ENCODE results near the gene PDE1C. TPM values are rescaled to one million over a fixed set of nuclear protein-coding genes. Genes with fewer than 3 reads are reported as not detected.

The PDE1C gene
- total RNA-seq, 2 experiments from 2014 or later: not detected

DNA sequence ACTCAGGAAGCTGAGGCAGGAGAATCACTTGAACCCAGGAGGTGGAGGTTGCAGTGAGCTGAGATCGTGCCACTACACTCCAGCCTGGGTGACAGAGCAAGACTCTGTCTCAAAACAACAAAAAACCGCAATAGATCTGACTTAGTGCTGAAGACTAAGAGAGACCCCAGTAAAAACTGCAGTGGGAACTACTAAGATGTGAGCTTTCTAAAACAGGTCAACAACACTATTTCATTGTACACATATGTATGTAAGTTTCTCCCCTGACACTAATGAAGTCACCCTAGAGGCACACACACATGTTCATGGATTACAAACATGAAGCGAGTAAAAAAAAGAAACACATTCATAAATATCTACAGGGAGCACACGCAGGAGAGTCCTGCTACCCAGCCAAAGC is 68.3 kb downstream of the PDE1C start:
- no peaks in the 10 kb centered on the region for H3K36me3 Mint-ChIP-seq (ENCODE audit: low read depth)
- no peak overlapping the region for H3K27ac Mint-ChIP-seq
- DNase-seq (no peak), ATAC-seq (no peak)
- CTCF ChIA-PET: no interaction called here
- POLR2A ChIA-PET: no interaction called here
- no peak overlapping the region for H3K4me3 Mint-ChIP-seq
- H3K4me1 Mint-ChIP-seq (ENCODE audit: low read depth): no peaks in the 10 kb centered on the region
- H3K27me3 Mint-ChIP-seq (ENCODE audit: low read depth): no peaks in the 10 kb centered on the region
- no peaks in the 10 kb centered on the region for H3K9me3 Mint-ChIP-seq (ENCODE audit: insufficient read depth)

DNA sequence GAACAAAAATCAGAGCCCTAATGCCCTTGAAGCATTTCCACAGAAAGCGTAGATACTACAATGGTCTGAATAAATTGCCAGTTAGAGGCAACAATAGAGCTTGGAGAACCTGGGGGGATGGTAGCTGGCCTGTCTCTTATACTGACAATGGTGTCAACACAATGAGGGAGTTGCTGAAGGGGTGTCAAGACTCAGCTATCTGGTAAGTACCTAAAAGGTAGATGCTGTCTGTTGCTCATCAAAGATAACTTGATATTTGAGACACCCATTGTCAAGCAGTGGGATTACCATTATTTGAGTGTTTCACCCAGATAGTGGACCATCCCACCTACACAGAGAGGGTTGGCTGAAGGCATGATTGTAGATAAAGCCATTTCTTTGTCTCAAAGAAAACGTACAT is 72.8 kb downstream of the PDE1C start:
- ChIA-PET POLR2A (no interaction called here), CTCF (no interaction called here)
- Mint-ChIP-seq H3K36me3 (ENCODE audit: low read depth) (no peaks in the 10 kb centered on the region), H3K9me3 (ENCODE audit: insufficient read depth) (no peaks in the 10 kb centered on the region), H3K27me3 (ENCODE audit: low read depth) (no peaks in the 10 kb centered on the region), H3K4me3 (no peak overlapping the region), H3K27ac (no peak overlapping the region), H3K4me1 (ENCODE audit: low read depth) (no peaks in the 10 kb centered on the region)
- no peak for DNase-seq
- ATAC-seq: no peak

DNA sequence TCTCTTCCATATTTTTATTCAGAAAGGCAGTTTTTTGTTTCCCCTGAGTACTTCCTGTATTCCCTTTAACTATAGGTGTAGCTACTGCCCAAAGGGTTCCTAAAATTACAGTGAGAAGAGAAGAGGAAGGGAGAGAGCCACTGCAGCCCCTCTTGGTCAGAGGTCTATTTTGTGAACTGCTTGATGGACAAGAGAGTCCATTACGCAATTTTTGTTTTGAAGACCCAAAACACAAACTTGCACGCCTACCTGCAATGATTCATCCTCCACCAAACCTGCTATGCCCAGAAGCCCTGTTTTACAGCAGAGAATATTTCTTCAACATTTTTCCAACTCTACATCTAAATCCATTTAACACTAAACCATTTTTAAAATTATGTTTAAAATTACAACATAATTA is 75.1 kb downstream of the PDE1C start:
- no peaks in the 10 kb centered on the region for H3K4me1 Mint-ChIP-seq (ENCODE audit: low read depth)
- CTCF ChIA-PET: no interaction called here

DNA sequence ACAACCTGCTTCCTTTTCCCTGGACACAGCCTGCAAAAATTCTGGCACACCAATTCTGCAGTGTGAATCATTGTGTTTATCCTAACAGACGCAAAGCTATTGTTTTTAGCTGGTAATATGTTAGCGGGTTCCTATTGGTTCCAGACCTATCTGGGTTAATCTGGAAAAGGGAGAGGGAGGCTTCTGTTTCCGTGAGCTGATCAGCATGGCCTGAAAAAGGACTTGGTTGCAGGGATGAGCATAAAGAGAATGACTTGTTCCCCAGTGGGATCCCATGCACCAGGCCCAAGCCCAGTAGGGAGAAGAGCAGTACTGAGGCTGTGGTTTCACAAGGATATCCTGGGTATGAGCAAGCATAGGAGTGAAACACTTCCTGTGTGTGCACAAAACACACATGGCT is 78.4 kb downstream of the PDE1C start:
- H3K9me3 Mint-ChIP-seq (ENCODE audit: insufficient read depth): no peaks in the 10 kb centered on the region
- ChIA-PET POLR2A (no interaction called here), CTCF (no interaction called here)
- no peak overlapping the region for H3K27ac Mint-ChIP-seq
- no peak overlapping the region for H3K4me3 Mint-ChIP-seq
- H3K27me3 Mint-ChIP-seq (ENCODE audit: low read depth): no peaks in the 10 kb centered on the region
- no peaks in the 10 kb centered on the region for H3K4me1 Mint-ChIP-seq (ENCODE audit: low read depth)
- ATAC-seq: no peak
- no peaks in the 10 kb centered on the region for H3K36me3 Mint-ChIP-seq (ENCODE audit: low read depth)
- no peak for DNase-seq

More for the DNA sequence above, 75.1 kb downstream of the PDE1C start:
- Mint-ChIP-seq H3K36me3 (ENCODE audit: low read depth) (no peaks in the 10 kb centered on the region), H3K4me3 (no peak overlapping the region), H3K9me3 (ENCODE audit: insufficient read depth) (no peaks in the 10 kb centered on the region), H3K27me3 (ENCODE audit: low read depth) (no peaks in the 10 kb centered on the region), H3K27ac (no peak overlapping the region)
- POLR2A ChIA-PET: no interaction called here
- DNase-seq (no peak), ATAC-seq (no peak)

DNA sequence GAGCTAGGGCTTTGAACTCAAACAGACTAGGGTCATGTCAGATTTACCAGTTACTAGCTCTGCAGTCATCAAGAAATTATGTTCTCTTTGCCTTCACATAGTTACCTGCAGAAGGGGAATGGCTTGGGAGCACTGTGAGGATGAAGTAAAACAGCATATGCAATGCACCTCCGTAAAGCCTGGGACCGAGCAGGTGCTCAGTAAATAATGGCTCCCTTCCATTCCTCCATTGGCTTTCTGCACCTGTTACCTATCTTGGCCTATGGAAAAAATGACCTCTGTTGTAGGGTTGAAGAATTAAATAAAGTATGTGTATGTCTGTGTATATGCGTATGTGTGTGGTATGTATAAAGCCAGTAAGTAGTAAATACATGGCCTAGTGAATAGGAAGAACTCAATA is 78.8 kb downstream of the PDE1C start:
- no peak overlapping the region for H3K4me3 Mint-ChIP-seq
- POLR2A ChIA-PET: no interaction called here
- CTCF ChIA-PET: no interaction called here

DNA sequence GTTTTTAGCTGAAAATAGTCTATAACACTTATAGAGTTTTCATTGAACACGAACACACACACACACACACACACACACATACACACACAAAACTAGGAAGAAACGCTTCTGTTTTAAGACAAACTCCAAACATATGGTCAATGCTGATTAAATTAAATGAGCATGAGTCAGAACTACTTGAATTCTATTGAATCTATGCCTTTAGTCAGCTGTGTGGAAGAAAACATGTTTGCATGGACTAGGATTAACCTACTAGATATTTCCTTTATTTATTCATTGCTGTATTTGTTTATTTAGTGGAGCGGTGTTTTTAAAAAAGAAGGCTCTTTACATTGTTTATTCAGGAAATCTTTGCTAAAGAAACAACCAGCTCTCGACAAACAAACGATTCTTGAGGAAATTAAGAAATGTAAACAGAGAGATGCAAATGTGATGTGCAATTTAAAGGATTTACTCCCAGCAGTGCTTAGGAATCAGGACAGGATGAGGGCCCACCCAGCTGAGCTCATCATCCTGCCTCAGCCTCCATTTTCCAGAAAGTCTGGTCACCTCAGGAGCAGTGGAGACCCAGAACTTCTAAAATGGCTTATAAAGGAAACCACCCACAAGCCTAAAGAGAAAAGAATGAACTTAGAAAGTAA is 83.2 kb downstream of the PDE1C start:
- Mint-ChIP-seq H3K9me3 (ENCODE audit: insufficient read depth) (peaks cover 13% of the 10 kb centered on the region), H3K27ac (no peak overlapping the region), H3K36me3 (ENCODE audit: low read depth) (no peaks in the 10 kb centered on the region), H3K4me1 (ENCODE audit: low read depth) (no peaks in the 10 kb centered on the region), H3K4me3 (no peak overlapping the region), H3K27me3 (ENCODE audit: low read depth) (no peaks in the 10 kb centered on the region)
- ATAC-seq: no peak
- POLR2A ChIA-PET: interaction anchor here (0.6 kb wide), 1 partner anchor 115 kb away, joined by 3 read pairs; no protein-coding TSS in a partner anchor
- CTCF ChIA-PET: no interaction called here
- DNase-seq: no peak

More for the DNA sequence above, 78.8 kb downstream of the PDE1C start:
- Mint-ChIP-seq H3K4me1 (ENCODE audit: low read depth) (no peaks in the 10 kb centered on the region), H3K9me3 (ENCODE audit: insufficient read depth) (peaks cover under 1% of the 10 kb centered on the region), H3K27me3 (ENCODE audit: low read depth) (no peaks in the 10 kb centered on the region), H3K36me3 (ENCODE audit: low read depth) (no peaks in the 10 kb centered on the region), H3K27ac (no peak overlapping the region)
- ATAC-seq (no peak), DNase-seq (no peak)

DNA sequence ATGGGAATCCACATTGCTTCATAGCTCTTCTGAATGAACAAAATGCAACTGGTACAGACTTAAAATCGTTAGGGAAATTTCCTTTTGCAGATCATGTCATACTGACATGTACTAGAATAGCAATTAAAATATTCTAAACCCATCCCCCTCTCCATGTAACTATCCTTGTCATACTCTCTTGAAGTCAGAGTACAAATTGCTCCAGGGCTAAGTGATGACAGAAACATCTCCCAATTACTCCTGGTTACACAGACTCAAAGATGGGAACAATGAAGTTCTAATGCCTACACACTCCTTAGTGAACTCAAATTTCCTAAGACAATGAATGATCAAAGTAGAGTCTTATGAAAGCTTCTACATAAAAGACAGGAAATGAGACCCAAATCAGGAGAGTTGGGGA is 87.2 kb downstream of the PDE1C start:
- no peak overlapping the region for H3K4me3 Mint-ChIP-seq
- no peaks in the 10 kb centered on the region for H3K27me3 Mint-ChIP-seq (ENCODE audit: low read depth)
- ChIA-PET POLR2A (no interaction called here), CTCF (no interaction called here)
- no peaks in the 10 kb centered on the region for H3K4me1 Mint-ChIP-seq (ENCODE audit: low read depth)
- no peaks in the 10 kb centered on the region for H3K36me3 Mint-ChIP-seq (ENCODE audit: low read depth)
- ATAC-seq (no peak), DNase-seq (no peak)
- peaks cover 17% of the 10 kb centered on the region for H3K9me3 Mint-ChIP-seq (ENCODE audit: insufficient read depth)
- no peak overlapping the region for H3K27ac Mint-ChIP-seq

DNA sequence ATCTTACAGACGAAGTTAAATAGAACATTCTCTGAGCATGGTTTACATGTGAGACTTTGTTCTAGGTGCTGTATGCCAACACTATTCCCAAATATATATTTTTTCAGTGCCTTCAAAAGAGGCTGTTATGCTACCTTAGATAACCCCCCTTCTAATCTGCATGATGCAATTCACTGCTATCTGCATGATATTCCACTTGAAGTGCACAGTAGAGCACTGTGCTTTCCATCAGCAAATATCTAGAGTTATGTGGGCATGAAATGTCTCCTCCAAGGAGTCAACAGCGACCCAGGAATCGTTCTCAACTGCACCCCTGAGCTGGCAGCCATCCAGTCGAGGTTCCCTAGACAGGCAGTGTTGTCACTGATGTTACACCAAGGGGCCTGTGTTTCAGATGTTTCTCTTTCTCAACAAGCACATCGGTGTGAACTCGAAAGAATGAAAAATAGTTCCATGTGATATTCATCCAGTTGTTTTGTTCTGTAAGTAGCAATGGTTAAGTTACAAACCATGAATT is 88.3 kb downstream of the PDE1C start:
- DNase-seq (no peak), ATAC-seq (no peak)
- no peak overlapping the region for H3K4me3 Mint-ChIP-seq
- H3K9me3 Mint-ChIP-seq (ENCODE audit: insufficient read depth): peaks cover 17% of the 10 kb centered on the region
- no peak overlapping the region for H3K27ac Mint-ChIP-seq
- H3K27me3 Mint-ChIP-seq (ENCODE audit: low read depth): no peaks in the 10 kb centered on the region
- ChIA-PET POLR2A (no interaction called here), CTCF (no interaction called here)
- no peaks in the 10 kb centered on the region for H3K4me1 Mint-ChIP-seq (ENCODE audit: low read depth)
- H3K36me3 Mint-ChIP-seq (ENCODE audit: low read depth): no peaks in the 10 kb centered on the region

DNA sequence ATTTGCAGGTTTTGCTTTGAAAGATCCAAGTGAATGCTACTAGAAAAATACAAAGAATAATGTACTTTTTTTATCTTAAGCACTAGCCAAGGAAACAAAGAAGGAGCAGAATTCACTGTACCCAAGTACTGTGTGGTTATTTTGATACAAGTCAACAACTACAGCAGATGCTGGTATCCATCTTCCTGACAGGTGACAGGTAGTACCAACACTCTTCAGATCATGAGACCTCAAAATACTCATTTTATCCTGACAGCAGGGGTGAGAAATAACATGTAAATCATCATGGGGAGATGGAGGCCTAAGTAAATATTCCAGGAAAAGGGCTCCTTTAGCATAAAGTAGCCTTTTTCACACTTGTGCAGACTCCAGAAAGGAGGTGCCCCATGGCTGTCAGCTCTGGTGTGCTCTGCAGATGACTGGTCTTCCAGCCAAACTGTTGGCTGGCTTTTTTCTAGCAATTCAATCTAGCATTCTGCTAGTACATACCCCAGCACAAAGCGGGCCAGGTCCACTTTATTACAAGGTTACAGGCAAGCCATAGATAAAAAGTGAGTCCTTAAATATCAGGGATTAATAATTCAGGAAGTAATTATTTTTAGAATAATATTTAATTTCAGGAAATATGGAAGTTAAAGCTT is 90.4 kb downstream of the PDE1C start:
- no peak for ATAC-seq
- no peaks in the 10 kb centered on the region for H3K4me1 Mint-ChIP-seq (ENCODE audit: low read depth)
- H3K4me3 Mint-ChIP-seq: no peak overlapping the region
- ChIA-PET CTCF (no interaction called here), POLR2A (no interaction called here)
- no peaks in the 10 kb centered on the region for H3K27me3 Mint-ChIP-seq (ENCODE audit: low read depth)
- peaks cover 7% of the 10 kb centered on the region for H3K9me3 Mint-ChIP-seq (ENCODE audit: insufficient read depth)
- H3K27ac Mint-ChIP-seq: no peak overlapping the region
- no peak for DNase-seq
- no peaks in the 10 kb centered on the region for H3K36me3 Mint-ChIP-seq (ENCODE audit: low read depth)

DNA sequence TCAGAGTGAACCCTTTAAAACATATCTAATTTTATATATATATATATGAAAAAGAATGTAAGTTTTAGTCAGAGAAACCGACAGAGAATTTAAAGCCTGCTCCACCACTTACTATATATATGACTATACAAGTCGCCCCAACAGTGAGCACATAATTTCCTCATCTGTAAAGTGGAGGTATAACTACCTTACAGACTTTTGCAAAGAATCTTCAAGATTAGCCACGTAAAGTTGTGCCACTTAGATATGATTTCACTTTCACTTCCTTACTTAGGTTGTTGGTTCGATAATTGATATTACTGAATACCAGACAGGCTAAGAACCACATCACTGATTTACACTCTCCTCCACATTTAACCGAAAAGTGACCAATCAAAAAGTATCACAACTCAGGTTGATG is 94.7 kb downstream of the PDE1C start:
- peaks cover 4% of the 10 kb centered on the region for H3K9me3 Mint-ChIP-seq (ENCODE audit: insufficient read depth)
- no peaks in the 10 kb centered on the region for H3K4me1 Mint-ChIP-seq (ENCODE audit: low read depth)
- POLR2A ChIA-PET: no interaction called here

DNA sequence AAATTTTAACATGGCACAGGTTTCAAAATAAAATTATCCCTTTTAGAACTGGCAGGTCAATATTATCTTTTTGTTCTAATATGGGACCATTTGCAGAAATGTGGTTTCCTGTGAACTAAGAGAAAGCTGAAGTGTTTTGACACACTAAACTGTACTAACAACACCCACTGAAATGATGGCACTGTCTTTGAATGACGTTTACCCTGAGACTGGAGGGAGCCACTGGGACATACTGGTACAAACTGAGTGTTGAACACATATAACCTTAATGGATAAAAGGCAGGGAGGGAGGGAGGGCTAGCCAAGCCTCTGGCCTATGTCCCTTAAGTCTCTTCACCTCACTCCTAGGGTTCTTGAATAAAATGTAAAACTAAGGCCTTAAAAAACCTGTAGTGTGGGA is 95.9 kb downstream of the PDE1C start:
- ATAC-seq: no peak
- H3K4me1 Mint-ChIP-seq (ENCODE audit: low read depth): no peaks in the 10 kb centered on the region
- CTCF ChIA-PET: no interaction called here
- no peaks in the 10 kb centered on the region for H3K36me3 Mint-ChIP-seq (ENCODE audit: low read depth)
- no peak for DNase-seq
- POLR2A ChIA-PET: no interaction called here
- no peak overlapping the region for H3K4me3 Mint-ChIP-seq
- H3K9me3 Mint-ChIP-seq (ENCODE audit: insufficient read depth): peaks cover 2% of the 10 kb centered on the region
- no peaks in the 10 kb centered on the region for H3K27me3 Mint-ChIP-seq (ENCODE audit: low read depth)
- no peak overlapping the region for H3K27ac Mint-ChIP-seq

More for the DNA sequence above, 94.7 kb downstream of the PDE1C start:
- DNase-seq (no peak), ATAC-seq (no peak)
- H3K27me3 Mint-ChIP-seq (ENCODE audit: low read depth): no peaks in the 10 kb centered on the region
- H3K36me3 Mint-ChIP-seq (ENCODE audit: low read depth): no peaks in the 10 kb centered on the region
- no peak overlapping the region for H3K4me3 Mint-ChIP-seq
- CTCF ChIA-PET: no interaction called here
- H3K27ac Mint-ChIP-seq: no peak overlapping the region

DNA sequence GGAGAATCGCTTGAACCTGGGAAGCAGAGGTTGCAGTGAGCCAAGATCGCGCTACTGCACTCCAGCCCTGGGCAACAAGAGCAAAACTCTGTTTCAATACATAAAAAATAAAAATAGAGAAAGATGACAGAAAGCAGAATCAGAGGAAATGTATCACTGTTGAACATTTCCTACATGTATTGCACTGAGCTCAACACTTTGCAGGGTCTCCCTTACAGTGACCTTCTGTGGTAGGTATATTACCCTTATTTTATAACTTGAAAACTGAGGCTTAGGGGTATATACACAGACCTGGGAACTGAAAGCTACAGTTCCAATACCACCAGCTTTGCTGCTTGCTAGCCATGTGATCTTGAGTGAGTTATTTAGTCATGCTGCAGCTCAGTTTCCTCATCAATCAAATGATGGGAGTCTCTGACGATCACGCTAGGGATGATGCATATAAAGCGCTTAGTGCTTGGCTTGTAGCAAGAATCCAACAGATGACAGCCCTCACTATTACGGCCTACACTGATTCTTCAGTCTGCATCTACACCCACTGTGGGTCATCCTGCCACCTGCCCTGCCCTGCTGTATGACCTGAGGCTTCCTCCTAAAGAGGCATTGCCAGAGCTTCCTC is 99.0 kb downstream of the PDE1C start:
- DNase-seq (no peak), ATAC-seq (no peak)
- H3K4me1 Mint-ChIP-seq (ENCODE audit: low read depth): no peaks in the 10 kb centered on the region
- no peaks in the 10 kb centered on the region for H3K36me3 Mint-ChIP-seq (ENCODE audit: low read depth)
- no peaks in the 10 kb centered on the region for H3K9me3 Mint-ChIP-seq (ENCODE audit: insufficient read depth)
- no peak overlapping the region for H3K4me3 Mint-ChIP-seq
- H3K27ac Mint-ChIP-seq: no peak overlapping the region
- POLR2A ChIA-PET: no interaction called here
- no peaks in the 10 kb centered on the region for H3K27me3 Mint-ChIP-seq (ENCODE audit: low read depth)
- CTCF ChIA-PET: no interaction called here

All from activated CD8-positive, alpha-beta T cell treated with anti-CD3 and anti-CD28 coated beads, Interleukin-2, amount 10 ng/mL, durations not matched to agents 7 days and 5 days (primary cell).